Measurements from ENCODE around the gene PSMA5.

The PSMA5 gene

GRCh38 chr1:109369167-109369746 lies 57.0 kb downstream of the PSMA5 start:
- DNase-seq (ENCODE audit: low read depth in 2 of 2) = no peak

- no peak for DNase-seq (ENCODE audit: low read depth in 2 of 2)
Observed at GRCh38 chr1:109368464-109368863, 57.8 kb downstream of the PSMA5 start.

GRCh38 chr1:109367626-109368025 lies 58.6 kb downstream of the PSMA5 start:
- DNase-seq (ENCODE audit: low read depth in 2 of 2) = no peak

GRCh38 chr1:109365642-109366204 lies 60.5 kb downstream of the PSMA5 start:
- no peak for DNase-seq (ENCODE audit: low read depth in 2 of 2)

GRCh38 chr1:109361649-109362048 lies 64.6 kb downstream of the PSMA5 start:
- DNase-seq (ENCODE audit: low read depth in 2 of 2) = no peak

GRCh38 chr1:109361069-109361468 lies 65.2 kb downstream of the PSMA5 start:
- DNase-seq (ENCODE audit: low read depth in 2 of 2) = no peak

GRCh38 chr1:109357616-109358015 lies 68.6 kb downstream of the PSMA5 start:
- no peak for DNase-seq (ENCODE audit: low read depth in 2 of 2)

- DNase-seq (ENCODE audit: low read depth in 2 of 2) = no peak
Observed at GRCh38 chr1:109356915-109357314, 69.3 kb downstream of the PSMA5 start.

GRCh38 chr1:109356505-109356904 lies 69.7 kb downstream of the PSMA5 start:
- no peak for DNase-seq (ENCODE audit: low read depth in 2 of 2)

GRCh38 chr1:109354929-109355328 lies 71.3 kb downstream of the PSMA5 start:
- no peak for DNase-seq (ENCODE audit: low read depth in 2 of 2)

GRCh38 chr1:109351457-109351856 lies 74.8 kb downstream of the PSMA5 start:
- DNase-seq (ENCODE audit: low read depth in 2 of 2) = no peak

GRCh38 chr1:109350655-109351054 lies 75.6 kb downstream of the PSMA5 start:
- DNase-seq (ENCODE audit: low read depth in 2 of 2) = no peak

GRCh38 chr1:109350182-109350581 lies 76.1 kb downstream of the PSMA5 start:
- no peak for DNase-seq (ENCODE audit: low read depth in 2 of 2)

Measured in stimulated activated CD4-positive, alpha-beta T cell treated with anti-CD3 and anti-CD28 coated beads, Interleukin-15, amount 100 ng/mL, for 48 hours (primary cell).